DND-41 (cell line): ENCODE measurements around the gene CELSR3.

Source experiments
- CTCF ChIP-seq: IDR thresholded peaks from 2 replicates; pipeline ENCODE4 v1.5.1; 2012; ENCODE audit warnings: borderline replicate concordance, low read length, moderate library complexity, mild to moderate bottlenecking; ENCODE audit not compliant: poor library complexity, severe bottlenecking; ENCODE audit errors: extremely low read depth
- EZH2 ChIP-seq: IDR thresholded peaks from 3 replicates; pipeline ENCODE4 v1.6.1; 2012; ENCODE audit warnings: borderline replicate concordance, low read depth, mild to moderate bottlenecking, moderate library complexity, low read length, inconsistent platforms; ENCODE audit not compliant: severe bottlenecking

- TF ChIP-seq EZH2 (no peak), CTCF (no peak)
Measured at GRCh38 chr3:48631516-48632448, 30.9 kb downstream of the CELSR3 start.
